Measurements from ENCODE around the gene RABGEF1.

DNA sequence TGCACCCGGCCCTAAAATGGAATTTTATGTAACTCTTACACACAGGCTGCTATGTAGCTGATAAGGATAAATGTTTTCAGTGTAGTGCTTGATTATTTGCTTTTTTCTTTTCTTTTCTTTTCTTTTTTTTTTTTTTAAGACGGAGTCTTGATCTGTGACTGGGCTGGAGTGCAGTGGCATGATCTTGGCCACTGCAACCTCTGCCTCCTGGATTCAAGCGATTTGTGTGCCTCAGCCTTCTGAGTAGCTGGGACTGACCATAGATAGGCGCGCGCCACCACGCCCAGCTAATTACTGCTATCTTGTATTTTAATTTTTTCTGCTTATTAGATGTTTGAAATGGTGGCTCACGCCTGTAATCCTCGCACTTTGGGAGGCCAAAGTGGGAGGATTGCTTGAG is 3.4 kb downstream of the RABGEF1 start:
- TF ChIP-seq POLR2A (IDR thresholded peaks at IDR 0.05) (no peak), CTCF (IDR thresholded peaks at IDR 0.05) (no peak), POLR2AphosphoS5 (IDR thresholded peaks at IDR 0.05) (no peak)
